Esophagus squamous epithelium (tissue), 5 donors: ENCODE results near the gene FOXD2. TPM values are rescaled to one million over a fixed set of nuclear protein-coding genes. Genes with fewer than 3 reads are reported as not detected.

Experiments used
- DNase-seq: peaks from one replicate; lab custom pipeline; 2025; lab: John Stamatoyannopoulos, UW
- H3K27ac ChIP-seq, 4 donors: fragments of 200-600 bp; sonication (generic); one replicate each; pipeline ENCODE4 v1.5.1; 2016 to 2019; ENCODE audit warnings: mild to moderate bottlenecking in 1 of 4
- H3K27me3 ChIP-seq, 4 donors: fragments of 200-600 bp; sonication (generic); 1 replicate in 3 of 4; 2 replicates in 1 of 4; pipeline versions ENCODE4 v1.5.1 to v1.6.0; 2017 to 2021; ENCODE audit warnings: antibody characterized with exemption in 1 of 4
- H3K36me3 ChIP-seq, 3 donors: fragments of 200-600 bp; sonication (generic); one replicate each; pipeline ENCODE4 v1.5.1; 2016 to 2019
- H3K4me1 ChIP-seq, 3 donors: fragments of 200-600 bp; sonication (generic); one replicate each; pipeline ENCODE4 v1.5.1; 2017 to 2019
- H3K4me3 ChIP-seq, 4 donors: fragments of 200-600 bp; sonication (generic); 1 replicate in 3 of 4; 2 replicates in 1 of 4; pipeline ENCODE4 v1.5.1; 2016 to 2019; ENCODE audit warnings: mild to moderate bottlenecking in 2 of 4, moderate library complexity in 1 of 4
- H3K9me3 ChIP-seq, 3 donors: fragments of 200-600 bp; sonication (generic); one replicate each; pipeline ENCODE4 v1.5.1; 2016 to 2019
- CTCF ChIP-seq, 6 experiments: fragments of 450-650 bp in 4 of 6; fragments of 200-600 bp in 2 of 6; sonication (generic) in 2 of 6; IDR thresholded peaks; one replicate each; pipeline ENCODE4 v1.5.1; 2016 to 2019; ENCODE audit warnings: antibody characterized with exemption in 6 of 6, mild to moderate bottlenecking in 4 of 6, moderate library complexity in 4 of 6
- POLR2A ChIP-seq, 4 donors: fragments of 450-650 bp; IDR thresholded peaks; one replicate each; pipeline ENCODE4 v1.6.1; 2017; ENCODE audit warnings: antibody characterized with exemption in 4 of 4, mild to moderate bottlenecking in 4 of 4, moderate library complexity in 3 of 4
- WGBS, 2 donors: methylation state at CpG; one replicate each; pipeline ENCODE4 v1.1.5; 2018; 5-methylcytosine and 5-hydroxymethylcytosine counted together
- intact Hi-C: fragments of 100-400 bp; cut with DNase I; formaldehyde crosslinking; loops from one replicate; pipeline ENCODE4 v1.15.0; 2022
- total RNA-seq, 4 donors: library from RNA; depleted of rRNA; stranded (reverse); fragments of >200 nt; gene quantifications; one replicate each; pipeline ENCODE4 v1.1.0, GENCODE V29; 2016
- donor health status: DM: yes; HTN: yes; CAD: no.

The FOXD2 gene
- total RNA-seq, 4 donors from 2014 or later, result under 0.01 TPM; not detected in 3

- Histone ChIP-seq H3K4me3 (no peak overlapping the region), H3K4me1 (peaks cover 17 to 53% (median 21%) of the 10 kb centered on the region in 3 donors), H3K36me3 (no peaks in the 10 kb centered on the region), H3K27ac (no peak overlapping the region), H3K27me3 (peaks cover 26 to 100% (median 34%) of the 10 kb centered on the region in 4 donors), H3K9me3 (no peaks in the 10 kb centered on the region)
- no peak for TF ChIP-seq CTCF (IDR thresholded peaks at IDR 0.05)
- intact Hi-C loops, result loop anchor here (5.0 kb wide), 2 partner anchors 267 to 282 kb away; no protein-coding TSS in a partner anchor
- DNase-seq, result no peak
- WGBS, 2 donors, result 72 to 83% methylated on average over 20 of the region's 20 CpGs
These were observed 2.2 kb downstream of the FOXD2 start for GRCh38 chr1:47439819-47440598.

DNA sequence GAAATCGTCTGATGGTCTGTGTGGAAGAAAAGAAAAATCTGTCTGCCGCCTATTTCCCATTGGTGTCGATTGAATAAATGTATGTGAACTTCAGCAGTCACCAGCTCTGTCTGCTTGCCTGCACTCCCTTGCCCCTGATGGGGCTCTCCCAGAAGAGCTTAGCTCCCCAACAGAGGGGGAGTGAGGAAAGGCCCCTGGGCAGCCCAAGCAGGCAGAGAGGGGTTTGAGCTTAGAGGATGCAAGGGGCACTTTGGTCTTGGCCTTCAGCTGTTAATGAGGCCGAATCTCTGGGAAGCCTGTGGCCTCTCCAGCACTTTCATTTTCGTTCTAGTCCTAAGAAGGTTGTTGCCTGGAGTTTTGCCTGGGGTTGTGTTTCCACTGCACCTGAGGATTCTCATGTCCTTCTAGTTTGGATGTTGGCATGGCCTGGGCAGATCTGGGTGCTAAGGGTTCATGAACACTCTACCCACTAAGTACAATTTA lies 2.8 kb downstream of the FOXD2 start:
- no peak overlapping the region for H3K27ac ChIP-seq
- no peak for TF ChIP-seq POLR2A (IDR thresholded peaks at IDR 0.05)
- no peak for TF ChIP-seq CTCF (IDR thresholded peaks at IDR 0.05)
- no peaks in the 10 kb centered on the region for H3K36me3 ChIP-seq
- intact Hi-C loops, result loop anchor here (5.0 kb wide), 1 partner anchor 267 kb away; no protein-coding TSS in a partner anchor
- WGBS, 2 donors, result 65 to 73% methylated on average over 5 of the region's 5 CpGs
- H3K4me1 ChIP-seq, result peaks cover 20 to 54% (median 21%) of the 10 kb centered on the region in 3 donors
- H3K27me3 ChIP-seq, result peaks cover 33 to 100% (median 40%) of the 10 kb centered on the region in 4 donors
- no peak for DNase-seq
- H3K4me3 ChIP-seq, result no peak overlapping the region
- H3K9me3 ChIP-seq, result no peaks in the 10 kb centered on the region

DNA sequence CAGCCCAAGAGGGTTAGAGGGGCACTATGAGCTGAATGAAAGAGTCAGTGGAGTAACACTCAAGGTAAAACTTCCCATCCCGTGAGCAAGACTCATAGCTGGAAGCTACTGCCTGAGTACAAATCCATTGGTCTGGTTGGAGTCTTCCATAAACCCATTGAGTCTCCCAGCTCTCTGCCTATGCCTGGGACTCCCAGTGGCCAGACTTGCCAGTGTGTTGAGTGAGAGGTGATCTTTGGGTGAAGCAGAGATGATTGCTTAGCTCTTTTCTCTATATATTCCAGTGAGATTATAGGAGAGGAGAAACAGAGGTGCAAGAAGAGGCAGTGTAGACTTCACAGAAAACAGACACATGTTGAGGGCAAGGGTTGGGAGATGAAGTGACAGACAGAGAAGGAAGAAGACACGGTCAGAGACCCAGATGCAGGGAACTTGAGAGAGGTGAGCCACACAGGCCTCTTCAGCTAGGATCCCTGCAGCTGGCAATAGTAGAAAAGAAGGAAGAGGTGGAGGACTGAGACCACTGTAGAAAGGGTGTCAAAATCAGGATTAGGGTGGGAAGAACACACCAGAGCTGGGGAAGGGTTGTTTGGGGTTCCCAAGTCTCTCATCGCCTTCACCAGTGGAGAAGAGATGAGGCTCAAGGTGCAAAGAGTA lies 3.7 kb downstream of the FOXD2 start:
- Histone ChIP-seq H3K27me3 (peaks cover 38 to 100% (median 46%) of the 10 kb centered on the region in 4 donors), H3K4me1 (peaks cover 15 to 47% (median 21%) of the 10 kb centered on the region in 3 donors), H3K4me3 (no peak overlapping the region), H3K27ac (no peak overlapping the region), H3K9me3 (no peaks in the 10 kb centered on the region), H3K36me3 (no peaks in the 10 kb centered on the region)
- WGBS, 2 donors, result 88 to 96% methylated on average over 2 to 3 of the region's 3 CpGs
- no peak for DNase-seq
- no peak for TF ChIP-seq POLR2A (IDR thresholded peaks at IDR 0.05)
- TF ChIP-seq CTCF (IDR thresholded peaks at IDR 0.05), result no peak
- intact Hi-C loops, result loop anchor here (5.0 kb wide), 1 partner anchor 266 kb away; no protein-coding TSS in a partner anchor

- 93 to 98% methylated on average over 4 of the region's 4 CpGs for WGBS, 2 donors
- no peak for DNase-seq
- TF ChIP-seq POLR2A (IDR thresholded peaks at IDR 0.05), result no peak
- TF ChIP-seq CTCF (IDR thresholded peaks at IDR 0.05), result no peak
- peaks cover 38 to 100% (median 48%) of the 10 kb centered on the region in 4 donors for H3K27me3 ChIP-seq
- H3K27ac ChIP-seq, result no peak overlapping the region
- no peaks in the 10 kb centered on the region for H3K9me3 ChIP-seq
- intact Hi-C loops, result loop anchor here (5.0 kb wide), 1 partner anchor 265 kb away; no protein-coding TSS in a partner anchor
- H3K4me1 ChIP-seq, result peaks cover 12 to 41% (median 21%) of the 10 kb centered on the region in 3 donors
- no peak overlapping the region for H3K4me3 ChIP-seq
- no peaks in the 10 kb centered on the region for H3K36me3 ChIP-seq
These were observed 4.4 kb downstream of the FOXD2 start for GRCh38 chr1:47442202-47442601.
